HEK293 (cell line): Measurements from ENCODE around the gene HOXA6.

Experiments used
- EGR2 ChIP-seq: fragments of 450-650 bp; formaldehyde crosslinking; IDR thresholded peaks from 2 replicates; pipeline ENCODE4 v1.5.1; 2016; ENCODE audit warnings: low read depth, missing biosample characterization, missing genetic modification characterization
- GLIS2 ChIP-seq: fragments of 450-650 bp; formaldehyde crosslinking; IDR thresholded peaks from 2 replicates; pipeline ENCODE4 v1.5.1; 2016; ENCODE audit warnings: missing biosample characterization, missing genetic modification characterization
- HOXC10 ChIP-seq: sonication (generic); formaldehyde crosslinking; IDR thresholded peaks from 2 replicates; pipeline ENCODE4 v1.8.1; 2023; ENCODE audit warnings: mild to moderate bottlenecking, missing genetic modification reagents
- KLF1 ChIP-seq: fragments of 450-650 bp; formaldehyde crosslinking; IDR thresholded peaks from 2 replicates; pipeline ENCODE4 v1.5.1; 2016; ENCODE audit warnings: missing biosample characterization, missing genetic modification characterization
- KLF7 ChIP-seq: fragments of 450-650 bp; formaldehyde crosslinking; IDR thresholded peaks from 2 replicates; pipeline ENCODE4 v1.5.1; 2016; ENCODE audit warnings: missing biosample characterization, missing genetic modification characterization, borderline replicate concordance
- KLF9 ChIP-seq: fragments of 450-650 bp; formaldehyde crosslinking; IDR thresholded peaks from 2 replicates; pipeline ENCODE4 v1.5.1; 2016; ENCODE audit warnings: missing biosample characterization, missing genetic modification characterization, low read depth
- PBX3 ChIP-seq: sonication (generic); formaldehyde crosslinking; IDR thresholded peaks from 2 replicates; pipeline ENCODE4 v1.8.1; 2022; ENCODE audit warnings: mild to moderate bottlenecking, moderate library complexity, missing genetic modification reagents
- PRDM1 ChIP-seq: fragments of 450-650 bp; formaldehyde crosslinking; IDR thresholded peaks from 2 replicates; pipeline ENCODE4; 2016; ENCODE audit warnings: missing biosample characterization, missing genetic modification characterization
- PRDM10 ChIP-seq: fragments of 450-650 bp; formaldehyde crosslinking; IDR thresholded peaks from 2 replicates; pipeline ENCODE4 v1.5.1; 2016; ENCODE audit warnings: missing biosample characterization, missing genetic modification characterization
- PRDM4 ChIP-seq: fragments of 450-650 bp; formaldehyde crosslinking; IDR thresholded peaks from 2 replicates; pipeline ENCODE4 v1.5.1; 2017; ENCODE audit warnings: missing biosample characterization, missing genetic modification characterization
- SCRT1 ChIP-seq: fragments of 450-650 bp; formaldehyde crosslinking; IDR thresholded peaks from 2 replicates; pipeline ENCODE4 v1.5.1; 2016; ENCODE audit warnings: missing biosample characterization, missing genetic modification characterization, borderline replicate concordance
- SCRT2 ChIP-seq: fragments of 450-650 bp; formaldehyde crosslinking; IDR thresholded peaks from 2 replicates; pipeline ENCODE4 v1.5.1; 2016; ENCODE audit warnings: missing biosample characterization, missing genetic modification characterization
- SP3 ChIP-seq: fragments of 450-650 bp; formaldehyde crosslinking; IDR thresholded peaks from 2 replicates; pipeline ENCODE4 v1.5.1; 2016; ENCODE audit warnings: missing biosample characterization, missing genetic modification characterization
- ZBTB21 ChIP-seq: fragments of 450-650 bp; formaldehyde crosslinking; IDR thresholded peaks from 2 replicates; pipeline ENCODE4 v1.5.1; 2017; ENCODE audit warnings: missing biosample characterization, missing genetic modification characterization
- ZBTB7A ChIP-seq: fragments of 450-650 bp; formaldehyde crosslinking; IDR thresholded peaks from 2 replicates; pipeline ENCODE4 v1.5.1; 2016; ENCODE audit warnings: low read depth, missing biosample characterization, missing genetic modification characterization
- ZNF10 ChIP-seq: fragments of 450-650 bp; formaldehyde crosslinking; IDR thresholded peaks from 2 replicates; pipeline ENCODE4 v1.5.1; 2017; ENCODE audit warnings: missing biosample characterization, missing genetic modification characterization
- ZNF133 ChIP-seq: fragments of 450-650 bp; formaldehyde crosslinking; IDR thresholded peaks from 2 replicates; pipeline ENCODE4 v1.5.1; 2016; ENCODE audit warnings: missing biosample characterization, missing genetic modification characterization
- ZNF175 ChIP-seq: fragments of 450-650 bp; formaldehyde crosslinking; IDR thresholded peaks from 2 replicates; pipeline ENCODE4 v1.5.1; 2016; ENCODE audit warnings: missing biosample characterization, missing genetic modification characterization
- ZNF19 ChIP-seq: fragments of 450-650 bp; formaldehyde crosslinking; IDR thresholded peaks from 2 replicates; pipeline ENCODE4; 2016; ENCODE audit warnings: missing biosample characterization, missing genetic modification characterization, low read depth
- ZNF274 ChIP-seq, 2 experiments: fragments of 200-500 bp in 1 of 2; fragments of 450-650 bp in 1 of 2; sonication (Bioruptor generic) in 1 of 2; formaldehyde crosslinking in 1 of 2; IDR thresholded peaks; 2 replicates each; pipeline versions ENCODE4 v1.5.1 to v1.6.1; 2014 to 2016; ENCODE audit warnings: borderline replicate concordance in 1 of 2, inconsistent platforms in 1 of 2, low read length in 1 of 2, missing biosample characterization in 1 of 2, missing genetic modification characterization in 1 of 2
- ZNF280C ChIP-seq: fragments of 450-650 bp; formaldehyde crosslinking; IDR thresholded peaks from 2 replicates; pipeline ENCODE4 v1.5.1; 2016; ENCODE audit warnings: missing biosample characterization, missing genetic modification characterization
- ZNF311 ChIP-seq: fragments of 450-650 bp; formaldehyde crosslinking; IDR thresholded peaks from 2 replicates; pipeline ENCODE4 v1.5.1; 2017; ENCODE audit warnings: missing biosample characterization, missing genetic modification characterization, borderline replicate concordance
- ZNF350 ChIP-seq: fragments of 450-650 bp; formaldehyde crosslinking; IDR thresholded peaks from 2 replicates; pipeline ENCODE4 v1.5.0; 2017; ENCODE audit warnings: missing biosample characterization, mild to moderate bottlenecking, missing genetic modification characterization
- ZNF37A ChIP-seq: fragments of 450-650 bp; IDR thresholded peaks from 2 replicates; pipeline ENCODE4 v1.5.1; 2018; ENCODE audit warnings: missing biosample characterization, missing genetic modification characterization
- ZNF394 ChIP-seq: fragments of 450-650 bp; formaldehyde crosslinking; IDR thresholded peaks from 2 replicates; pipeline ENCODE4 v1.5.1; 2016; ENCODE audit warnings: missing biosample characterization, missing genetic modification characterization, mild to moderate bottlenecking, moderate library complexity, borderline replicate concordance
- ZNF548 ChIP-seq: fragments of 450-650 bp; formaldehyde crosslinking; IDR thresholded peaks from 2 replicates; pipeline ENCODE4 v1.5.1; 2016; ENCODE audit warnings: missing biosample characterization, missing genetic modification characterization
- ZNF549 ChIP-seq: fragments of 450-650 bp; IDR thresholded peaks from 2 replicates; pipeline ENCODE4 v1.5.1; 2018; ENCODE audit warnings: missing biosample characterization, missing genetic modification characterization, mild to moderate bottlenecking, inconsistent platforms, moderate library complexity
- ZNF621 ChIP-seq: fragments of 450-650 bp; formaldehyde crosslinking; IDR thresholded peaks from 2 replicates; pipeline ENCODE4 v1.5.1; 2017; ENCODE audit warnings: missing biosample characterization, missing genetic modification characterization
- ZNF629 ChIP-seq: fragments of 450-650 bp; formaldehyde crosslinking; IDR thresholded peaks from 2 replicates; pipeline ENCODE4 v1.5.1; 2017; ENCODE audit warnings: missing biosample characterization, missing genetic modification characterization
- ZNF777 ChIP-seq: fragments of 450-650 bp; formaldehyde crosslinking; IDR thresholded peaks from 2 replicates; pipeline ENCODE4 v1.5.1; 2017; ENCODE audit warnings: missing biosample characterization, missing genetic modification characterization, borderline replicate concordance
- ZNF785 ChIP-seq: fragments of 450-650 bp; formaldehyde crosslinking; IDR thresholded peaks from 2 replicates; pipeline ENCODE4 v1.5.1; 2016; ENCODE audit warnings: missing biosample characterization, missing genetic modification characterization

Gene HOXA6

GRCh38 chr7:27095897-27096767 lies 51.4 kb downstream of the HOXA6 start, which contains the start of gene HOXA1 (continued):
- TF ChIP-seq ZNF175 (tag by site-specific recombination) (no peak), SP3 (peak; percentile 45; the same call in 1 of the 2 replicates), SCRT1 (tag by site-specific recombination) (no peak), KLF7 (tag by site-specific recombination) (no peak), PRDM1 (no peak), EGR2 (no peak), ZNF350 (no peak), KLF1 (no peak), ZNF280C (no peak), ZNF37A (tag by site-specific recombination) (no peak), PRDM10 (tag by site-specific recombination) (0 out of 2 replicates have a peak, but pooled peaks have one; percentile 7), ZNF621 (tag by site-specific recombination) (no peak), ZNF311 (no peak), ZNF274 (IDR thresholded peaks at IDR 0.05; ENCODE audit: low read length) (no peak), ZNF274 (tag by site-specific recombination; IDR thresholded peaks at IDR 0.05; ENCODE audit: borderline replicate concordance) (no peak), SCRT2 (tag by site-specific recombination) (no peak), PBX3 (CRISPR knock-in tag) (no peak; the same call in 1 of the 2 replicates), HOXC10 (CRISPR knock-in tag) (0 out of 2 replicates have a peak, but pooled peaks have one; percentile 59), ZNF548 (tag by site-specific recombination) (no peak), KLF9 (tag by site-specific recombination) (no peak), ZNF19 (no peak), ZNF549 (tag by site-specific recombination) (no peak), ZBTB7A (tag by site-specific recombination) (no peak), PRDM4 (tag by site-specific recombination) (no peak), ZNF777 (no peak), ZNF629 (tag by site-specific recombination) (peak; percentile 23; the same call in 1 of the 2 replicates), ZNF10 (tag by site-specific recombination) (no peak), ZNF394 (tag by site-specific recombination) (no peak), GLIS2 (peak; percentile 17; the same call in 1 of the 2 replicates), ZNF133 (tag by site-specific recombination) (no peak), ZNF785 (tag by site-specific recombination) (no peak), ZBTB21 (no peak)
